ENCODE data around the gene EDEM1. TPM values are rescaled to one million over a fixed set of nuclear protein-coding genes. Genes with fewer than 3 reads are reported as not detected.
A peak's percentile ranks its signal among the peaks of the same experiment; 100 is the strongest.

The EDEM1 gene
- total and polyA plus RNA-seq, 10 of the 15 experiments (the other 5 are each of a cell fraction or from before 2014, with no cell fraction given), result 18.9 to 138 (median 57.5) TPM

DNA sequence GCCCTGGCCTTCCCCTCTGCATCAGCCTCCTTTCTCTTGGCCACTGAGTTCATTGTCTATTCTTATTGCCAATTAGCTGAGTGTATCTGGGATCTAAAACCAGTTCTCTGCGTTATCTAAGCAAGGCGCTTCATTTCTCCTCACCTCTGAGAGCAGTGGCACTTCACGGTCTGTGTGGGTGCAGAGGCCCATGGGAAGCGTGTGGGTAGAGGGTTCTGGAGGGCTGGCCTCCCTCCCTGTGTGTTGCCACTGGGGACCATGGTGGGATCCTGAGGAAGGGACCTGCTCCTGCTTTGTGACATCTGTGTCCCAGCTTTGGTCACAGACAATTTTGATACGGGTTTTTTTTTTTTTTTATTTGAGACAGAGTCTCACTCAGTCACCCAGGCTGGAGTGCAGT, 32.7 kb downstream of the EDEM1 start:
- ATAC-seq (peak; percentile 39), FAIRE-seq (no peak), DNase-seq (ENCODE audit: low read depth, low spot score) (no peak)
- H2AFZ ChIP-seq (ENCODE audit: control insufficient read depth, low read depth, low read length), result no peak overlapping the region
- no peak overlapping the region for H3K4me2 ChIP-seq (ENCODE audit: control insufficient read depth, insufficient read depth)
- WGBS (ENCODE audit: insufficient coverage, insufficient replicate concordance, low lambda C conversion rate, missing lambda C conversion rate), result 49% methylated on average over 5 of the region's 5 CpGs
- H3K4me1 ChIP-seq (ENCODE audit: control insufficient read depth, insufficient read depth, low read length), result no peaks in the 10 kb centered on the region
- H3K27me3 ChIP-seq (replicated peaks in 1 of 2; ENCODE audit: control insufficient read depth in 2 of 2, insufficient read depth in 2 of 2, low read length in 1 of 2), result no peaks in the 10 kb centered on the region
- ChIA-PET CTCF (interaction anchor here (0.6 kb wide), 1 partner anchor 151 kb away, joined by 3 read pairs; no protein-coding TSS in a partner anchor), POLR2A (interaction anchor here (0.6 kb wide), 1 partner anchor 94 kb away, joined by 3 read pairs; no protein-coding TSS in a partner anchor), SMC1A (ENCODE audit: uncharacterized antibody, unreplicated experiment) (interaction anchor here (1.0 to 1.2 kb wide), 2 partner anchors 14 to 28 kb away, joined by 3 read pairs; no protein-coding TSS in a partner anchor), RAD21 (ENCODE audit: unreplicated experiment) (interaction anchor here (1.3 kb wide), 1 partner anchor 33 kb away, joined by 3 read pairs; no protein-coding TSS in a partner anchor)
- no peak overlapping the region for H3K9ac ChIP-seq (ENCODE audit: control insufficient read depth, insufficient read depth, low read length)
- no peak overlapping the region for H3K4me3 ChIP-seq
- no TSS peak for BruUV-seq (replicated peaks)
- no peaks in the 10 kb centered on the region for H3K9me3 ChIP-seq (replicated peaks; ENCODE audit: control insufficient read depth, insufficient read depth, low read length)
- no peaks in the 10 kb centered on the region for H3K79me2 ChIP-seq (ENCODE audit: control insufficient read depth, insufficient read depth, low read length)
- H3K36me3 ChIP-seq (ENCODE audit: control insufficient read depth in 2 of 2, insufficient read depth in 2 of 2, low read length in 1 of 2), result peaks cover 18 to 48% of the 10 kb centered on the region in 2 experiments
- intact Hi-C loops (cut with micrococcal nuclease; ENCODE audit: unreplicated experiment) (loop anchor here (10.0 kb wide), 1 partner anchor 505 kb away; no protein-coding TSS in a partner anchor), in situ Hi-C loops (cut with MboI) (no loop called here)
- no peaks in the 10 kb centered on the region; the same call in 1 of the 2 replicates for H4K20me1 ChIP-seq (ENCODE audit: control insufficient read depth, insufficient read depth)
- H3K27ac ChIP-seq (ENCODE audit: control insufficient read depth, insufficient read depth), result no peak overlapping the region
- TF ChIP-seq, protein P1, sequence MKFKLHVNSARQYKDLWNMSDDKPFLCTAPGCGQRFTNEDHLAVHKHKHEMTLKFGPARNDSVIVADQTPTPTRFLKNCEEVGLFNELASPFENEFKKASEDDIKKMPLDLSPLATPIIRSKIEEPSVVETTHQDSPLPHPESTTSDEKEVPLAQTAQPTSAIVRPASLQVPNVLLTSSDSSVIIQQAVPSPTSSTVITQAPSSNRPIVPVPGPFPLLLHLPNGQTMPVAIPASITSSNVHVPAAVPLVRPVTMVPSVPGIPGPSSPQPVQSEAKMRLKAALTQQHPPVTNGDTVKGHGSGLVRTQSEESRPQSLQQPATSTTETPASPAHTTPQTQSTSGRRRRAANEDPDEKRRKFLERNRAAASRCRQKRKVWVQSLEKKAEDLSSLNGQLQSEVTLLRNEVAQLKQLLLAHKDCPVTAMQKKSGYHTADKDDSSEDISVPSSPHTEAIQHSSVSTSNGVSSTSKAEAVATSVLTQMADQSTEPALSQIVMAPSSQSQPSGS (IDR thresholded peaks at IDR 0.05; ENCODE audit: low read length), result no peak
- TF ChIP-seq FOXM1 (IDR thresholded peaks at IDR 0.05; ENCODE audit: low read depth, low read length), result no peak
- no peak for TF ChIP-seq NFIC (IDR thresholded peaks at IDR 0.05; ENCODE audit: low read depth, low read length)
- no peak for TF ChIP-seq RELA (IDR thresholded peaks at IDR 0.05; ENCODE audit: borderline replicate concordance, partially characterized antibody)
- TF ChIP-seq KAT2A (conservative IDR thresholded peaks at IDR 0.05; ENCODE audit: control insufficient read depth, low read depth, low read length), result no peak
- TF ChIP-seq POLR2AphosphoS5 (IDR thresholded peaks at IDR 0.05; ENCODE audit: low read length), result peak; percentile 61; the same call in 1 of the 2 replicates
- no peak for TF ChIP-seq ZBTB11 (CRISPR knock-in tag; IDR thresholded peaks at IDR 0.05)
- TF ChIP-seq HDAC2 (IDR thresholded peaks at IDR 0.05), result no peak
- TF ChIP-seq, protein P2, sequence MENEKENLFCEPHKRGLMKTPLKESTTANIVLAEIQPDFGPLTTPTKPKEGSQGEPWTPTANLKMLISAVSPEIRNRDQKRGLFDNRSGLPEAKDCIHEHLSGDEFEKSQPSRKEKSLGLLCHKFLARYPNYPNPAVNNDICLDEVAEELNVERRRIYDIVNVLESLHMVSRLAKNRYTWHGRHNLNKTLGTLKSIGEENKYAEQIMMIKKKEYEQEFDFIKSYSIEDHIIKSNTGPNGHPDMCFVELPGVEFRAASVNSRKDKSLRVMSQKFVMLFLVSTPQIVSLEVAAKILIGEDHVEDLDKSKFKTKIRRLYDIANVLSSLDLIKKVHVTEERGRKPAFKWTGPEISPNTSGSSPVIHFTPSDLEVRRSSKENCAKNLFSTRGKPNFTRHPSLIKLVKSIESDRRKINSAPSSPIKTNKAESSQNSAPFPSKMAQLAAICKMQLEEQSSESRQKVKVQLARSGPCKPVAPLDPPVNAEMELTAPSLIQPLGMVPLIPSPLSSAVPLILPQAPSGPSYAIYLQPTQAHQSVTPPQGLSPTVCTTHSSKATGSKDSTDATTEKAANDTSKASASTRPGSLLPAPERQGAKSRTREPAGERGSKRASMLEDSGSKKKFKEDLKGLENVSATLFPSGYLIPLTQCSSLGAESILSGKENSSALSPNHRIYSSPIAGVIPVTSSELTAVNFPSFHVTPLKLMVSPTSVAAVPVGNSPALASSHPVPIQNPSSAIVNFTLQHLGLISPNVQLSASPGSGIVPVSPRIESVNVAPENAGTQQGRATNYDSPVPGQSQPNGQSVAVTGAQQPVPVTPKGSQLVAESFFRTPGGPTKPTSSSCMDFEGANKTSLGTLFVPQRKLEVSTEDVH (IDR thresholded peaks at IDR 0.05; ENCODE audit: low read depth, partially characterized antibody), result no peak
- TF ChIP-seq, protein P3, sequence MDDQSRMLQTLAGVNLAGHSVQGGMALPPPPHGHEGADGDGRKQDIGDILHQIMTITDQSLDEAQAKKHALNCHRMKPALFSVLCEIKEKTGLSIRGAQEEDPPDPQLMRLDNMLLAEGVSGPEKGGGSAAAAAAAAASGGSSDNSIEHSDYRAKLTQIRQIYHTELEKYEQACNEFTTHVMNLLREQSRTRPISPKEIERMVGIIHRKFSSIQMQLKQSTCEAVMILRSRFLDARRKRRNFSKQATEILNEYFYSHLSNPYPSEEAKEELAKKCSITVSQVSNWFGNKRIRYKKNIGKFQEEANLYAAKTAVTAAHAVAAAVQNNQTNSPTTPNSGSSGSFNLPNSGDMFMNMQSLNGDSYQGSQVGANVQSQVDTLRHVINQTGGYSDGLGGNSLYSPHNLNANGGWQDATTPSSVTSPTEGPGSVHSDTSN (IDR thresholded peaks at IDR 0.05; ENCODE audit: insufficient replicate concordance, low read depth, low read length), result no peak

Data from GM12878 (cell line).